K562 (cell line): Measurements from ENCODE around the gene PTPN11. TPM values are rescaled to one million over a fixed set of nuclear protein-coding genes. Genes with fewer than 3 reads are reported as not detected.

Experiments used
- ATAC-seq: fragments of 200-7000 bp; cut with Tn5 transposase; 3 replicates; pipeline ENCODE4 v1.9.1; 2020; ENCODE audit warnings: moderate library complexity
- BruUV-seq: library from RNA; stranded (reverse); fragments of 400-500 nt; replicated peaks from 2 replicates; lab custom pipeline; 2021; lab: Mats Ljungman, UMichigan
- CTCF ChIA-PET: fragments of 300-600 bp; formaldehyde crosslinking; extraction: SDS; loops from one replicate; lab custom pipeline; 2021; ENCODE audit warnings: low intra/inter-chr PET ratio; lab: Yijun Ruan, JAX
- POLR2A ChIA-PET: fragments of 300-600, 350-650 bp; sonication (Branson Sonifier 250); formaldehyde crosslinking; extraction: SDS; loops from one replicate; lab custom pipeline; 2021; ENCODE audit warnings: antibody characterized with exemption, inconsistent platforms; lab: Yijun Ruan, JAX
- DNase-seq, 4 experiments: peaks; one replicate each; pipeline versions ENCODE4 v3.0.0 to v3.0.0-alpha.2; 2011 to 2018; ENCODE audit warnings: low spot score in 3 of 4, mixed read lengths in 3 of 4; ENCODE audit errors: extremely low read depth in 1 of 4
- FAIRE-seq: peaks from 2 replicates; lab custom pipeline; 2011; peaks lifted over from hg19 to GRCh38; lab: Jason Lieb, UNC
- H2AFZ ChIP-seq: 2 replicates; pipeline ENCODE4 v1.6.0; 2011; ENCODE audit warnings: low read depth, low read length, control low read depth, inconsistent platforms
- H3K27ac ChIP-seq: fragments of 200-600 bp; 3 replicates; pipeline ENCODE4 v1.8.0; 2011; ENCODE audit warnings: low read depth, mild to moderate bottlenecking, control low read depth, inconsistent platforms, low read length, moderate library complexity, mixed read lengths; ENCODE audit errors: extremely low read depth
- H3K27me3 ChIP-seq, 2 experiments: fragments of 300-600 bp in 1 of 2; 2 replicates in 1 of 2; 3 replicates in 1 of 2; pipeline versions ENCODE4 v1.6.0 to v1.8.0; 2011; ENCODE audit warnings: inconsistent platforms in 2 of 2, low read length in 2 of 2, mild to moderate bottlenecking in 1 of 2, mixed read lengths in 1 of 2, moderate library complexity in 1 of 2; ENCODE audit not compliant: control insufficient read depth in 2 of 2, insufficient read depth in 2 of 2
- H3K36me3 ChIP-seq: fragments of 300-600 bp; 3 replicates; pipeline ENCODE4 v1.8.0; 2011; ENCODE audit warnings: mild to moderate bottlenecking, low read length, inconsistent platforms; ENCODE audit not compliant: control insufficient read depth, insufficient read depth
- H3K4me1 ChIP-seq, 2 experiments: fragments of 200-600 bp in 1 of 2; replicated peaks in 1 of 2; 2 replicates in 1 of 2; 3 replicates in 1 of 2; pipeline versions ENCODE4 v1.5.1 to v1.8.0; 2011; ENCODE audit warnings: inconsistent platforms in 2 of 2, low read length in 2 of 2, mild to moderate bottlenecking in 1 of 2, mixed read lengths in 1 of 2, moderate library complexity in 1 of 2; ENCODE audit not compliant: control insufficient read depth in 2 of 2, insufficient read depth in 2 of 2
- H3K4me2 ChIP-seq: 2 replicates; pipeline ENCODE4 v1.6.1; 2011; ENCODE audit warnings: low read length, control low read depth, inconsistent platforms, mixed read lengths; ENCODE audit not compliant: insufficient read depth
- H3K4me3 ChIP-seq: fragments of 200-600 bp; sonication (generic), shearing (Covaris generic); 2 replicates; pipeline ENCODE4 v1.5.1; 2016; ENCODE audit warnings: control low read depth, inconsistent platforms
- H3K79me2 ChIP-seq: fragments of 200-600 bp; 3 replicates; pipeline ENCODE4 v1.8.0; 2011; ENCODE audit warnings: low read length, inconsistent platforms; ENCODE audit not compliant: control insufficient read depth, insufficient read depth
- H3K9ac ChIP-seq, 2 experiments: 2 replicates each; pipeline versions ENCODE4 v1.6.0 to v1.6.1; 2011; ENCODE audit warnings: low read depth in 2 of 2, low read length in 2 of 2, control low read depth in 1 of 2, inconsistent platforms in 1 of 2, mild to moderate bottlenecking in 1 of 2, mixed read lengths in 1 of 2; ENCODE audit not compliant: insufficient read depth in 1 of 2
- H3K9me1 ChIP-seq: one replicate; pipeline ENCODE4 v1.6.0; 2011; ENCODE audit warnings: inconsistent platforms, mild to moderate bottlenecking, low read length, moderate library complexity; ENCODE audit not compliant: control insufficient read depth, insufficient read depth
- H3K9me3 ChIP-seq: replicated peaks from 2 replicates; pipeline ENCODE4 v1.5.1; 2011; ENCODE audit warnings: low read depth, low read length, inconsistent platforms; ENCODE audit not compliant: control insufficient read depth, insufficient read depth
- H4K20me1 ChIP-seq: replicated peaks from 2 replicates; pipeline ENCODE4 v1.6.1; 2011; ENCODE audit warnings: low read length, inconsistent platforms, mixed read lengths; ENCODE audit not compliant: control insufficient read depth, insufficient read depth
- CC2D1A ChIP-seq: fragments of 450-650 bp; IDR thresholded peaks from 2 replicates; pipeline ENCODE4 v1.6.1; 2017; ENCODE audit warnings: mild to moderate bottlenecking
- HOXB6 ChIP-seq: fragments of 250-450 bp; sonication (Bioruptor Pico); IDR thresholded peaks from 2 replicates; pipeline ENCODE4 v1.5.1; 2022; ENCODE audit warnings: mild to moderate bottlenecking, borderline replicate concordance
- NELFE ChIP-seq: IDR thresholded peaks from 2 replicates; pipeline ENCODE4 v1.6.1; 2011; ENCODE audit warnings: mild to moderate bottlenecking; ENCODE audit not compliant: insufficient read depth, insufficient read length
- NFXL1 ChIP-seq: fragments of 450-650 bp; formaldehyde crosslinking; IDR thresholded peaks from 2 replicates; pipeline ENCODE4 v1.4.0; 2021; ENCODE audit warnings: mild to moderate bottlenecking
- WGBS: fragments of 100-300 bp; shearing (Covaris generic); methylation state at CpG from one replicate; pipeline ENCODE4 v1.1.6; 2016; ENCODE audit warnings: low coverage, mixed read lengths; ENCODE audit not compliant: insufficient coverage; ENCODE audit errors: missing lambda C conversion rate; 5-methylcytosine and 5-hydroxymethylcytosine counted together
- in situ Hi-C: fragments of 300-500 bp; cut with MboI; formaldehyde crosslinking; loops from 4 replicates; pipeline ENCODE4 v1.15.0; 2018; ENCODE audit warnings: inconsistent platforms, mixed read lengths
- intact Hi-C: fragments of 100-400 bp; cut with micrococcal nuclease; formaldehyde crosslinking; loops from 2 replicates; pipeline ENCODE4 v1.14.2; 2022
- polyA plus RNA-seq, 8 experiments: library from polyadenylated mRNA; depleted of rRNA in 4 of 8; stranded (reverse) in 5 of 8; unstranded in 3 of 8; fragments of >200 nt; fragmentation: Nextera tagmentation in 2 of 8; fragmentation: Illumina TruSeq in 1 of 8; extraction: Ambion mirVana in 2 of 8; extraction: Trizol in 1 of 8; gene quantifications; 2 replicates each; pipeline versions ENCODE4 v1.2.1 to v1.2.3, GENCODE V29; 2011 to 2014; ENCODE audit warnings: inconsistent platforms in 1 of 8, missing spikeins in 1 of 8
- total RNA-seq, 7 experiments: library from RNA; depleted of rRNA in 6 of 7; stranded (reverse); fragments of >200 nt in 6 of 7; fragmentation: Illumina TruSeq in 2 of 7; extraction: Trizol in 2 of 7; gene quantifications; 2 replicates each; pipeline versions ENCODE4 v1.2.1 to v1.2.3, GENCODE V29; 2011 to 2021; ENCODE audit warnings: low replicate concordance in 1 of 7
- TF ChIP-seq, protein P1 (sequence below): fragments of 450-650 bp; conservative IDR thresholded peaks from 2 replicates; pipeline ENCODE4 v1.6.1; 2016; ENCODE audit warnings: missing genetic modification characterization, low read depth, mild to moderate bottlenecking, missing compliant biosample characterization, moderate library complexity
- TF ChIP-seq, protein P2 (sequence below): fragments of 450-650 bp; IDR thresholded peaks from 2 replicates; pipeline ENCODE4 v1.6.1; 2016; ENCODE audit warnings: mild to moderate bottlenecking
- TF ChIP-seq, protein P3 (sequence below): fragments of 450-650 bp; IDR thresholded peaks from 2 replicates; pipeline ENCODE4 v1.6.1; 2016; ENCODE audit warnings: missing biosample characterization, missing genetic modification characterization
- TF ChIP-seq, protein P4 (sequence below): fragments of 250-450 bp; sonication (Bioruptor Pico); IDR thresholded peaks from 2 replicates; pipeline ENCODE4 v1.5.0; 2021
- TF ChIP-seq, protein P5 (sequence below): sonication (generic); formaldehyde crosslinking; IDR thresholded peaks from 2 replicates; pipeline ENCODE4 v1.8.0; 2022; ENCODE audit warnings: mild to moderate bottlenecking, missing genetic modification reagents

The PTPN11 gene
- total and polyA plus RNA-seq, 9 of the 15 experiments (the other 6 are each of a cell fraction or from before 2014, with no cell fraction given) = 22.5 to 126 (median 79.7) TPM

DNA sequence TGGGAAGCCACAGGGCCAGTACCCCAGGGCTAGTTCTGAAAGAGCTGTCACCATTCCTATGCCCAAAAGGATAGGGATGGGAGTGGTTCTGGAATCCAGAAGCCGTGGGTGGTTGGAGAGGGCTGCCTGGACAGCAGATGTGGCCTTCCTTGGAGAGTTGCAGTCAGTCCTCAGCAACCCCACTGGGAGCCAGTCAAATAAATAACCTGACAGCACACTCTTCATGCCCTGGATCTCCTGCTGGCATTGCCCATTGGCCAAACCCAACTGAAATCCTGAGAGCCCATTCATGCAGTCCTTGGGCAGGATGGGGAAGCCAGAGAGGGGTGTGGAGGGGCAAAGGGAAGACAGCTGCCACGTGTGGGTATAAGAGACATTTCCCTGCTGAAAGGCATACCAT, 128.2 kb downstream of the PTPN11 start:
- no peak overlapping the region for H3K27ac ChIP-seq
- ChIA-PET CTCF (no interaction called here), POLR2A (no interaction called here)
- no peak overlapping the region for H3K4me3 ChIP-seq
- H3K79me2 ChIP-seq = no peaks in the 10 kb centered on the region
- DNase-seq (no peak), ATAC-seq (no peak), FAIRE-seq (no peak)
- no peaks in the 10 kb centered on the region for H3K9me3 ChIP-seq
- 0% methylated on average over 2 of the region's 2 CpGs for WGBS
- no peak overlapping the region for H2AFZ ChIP-seq
- no peaks in the 10 kb centered on the region for H3K9me1 ChIP-seq
- TF ChIP-seq CC2D1A (no peak), HOXB6 (CRISPR knock-in tag) (no peak), NFXL1 (CRISPR knock-in tag) (no peak), NELFE (no peak)
- TF ChIP-seq, protein P1, sequence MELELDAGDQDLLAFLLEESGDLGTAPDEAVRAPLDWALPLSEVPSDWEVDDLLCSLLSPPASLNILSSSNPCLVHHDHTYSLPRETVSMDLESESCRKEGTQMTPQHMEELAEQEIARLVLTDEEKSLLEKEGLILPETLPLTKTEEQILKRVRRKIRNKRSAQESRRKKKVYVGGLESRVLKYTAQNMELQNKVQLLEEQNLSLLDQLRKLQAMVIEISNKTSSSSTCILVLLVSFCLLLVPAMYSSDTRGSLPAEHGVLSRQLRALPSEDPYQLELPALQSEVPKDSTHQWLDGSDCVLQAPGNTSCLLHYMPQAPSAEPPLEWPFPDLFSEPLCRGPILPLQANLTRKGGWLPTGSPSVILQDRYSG (tag) = no peak
- TF ChIP-seq, protein P2, sequence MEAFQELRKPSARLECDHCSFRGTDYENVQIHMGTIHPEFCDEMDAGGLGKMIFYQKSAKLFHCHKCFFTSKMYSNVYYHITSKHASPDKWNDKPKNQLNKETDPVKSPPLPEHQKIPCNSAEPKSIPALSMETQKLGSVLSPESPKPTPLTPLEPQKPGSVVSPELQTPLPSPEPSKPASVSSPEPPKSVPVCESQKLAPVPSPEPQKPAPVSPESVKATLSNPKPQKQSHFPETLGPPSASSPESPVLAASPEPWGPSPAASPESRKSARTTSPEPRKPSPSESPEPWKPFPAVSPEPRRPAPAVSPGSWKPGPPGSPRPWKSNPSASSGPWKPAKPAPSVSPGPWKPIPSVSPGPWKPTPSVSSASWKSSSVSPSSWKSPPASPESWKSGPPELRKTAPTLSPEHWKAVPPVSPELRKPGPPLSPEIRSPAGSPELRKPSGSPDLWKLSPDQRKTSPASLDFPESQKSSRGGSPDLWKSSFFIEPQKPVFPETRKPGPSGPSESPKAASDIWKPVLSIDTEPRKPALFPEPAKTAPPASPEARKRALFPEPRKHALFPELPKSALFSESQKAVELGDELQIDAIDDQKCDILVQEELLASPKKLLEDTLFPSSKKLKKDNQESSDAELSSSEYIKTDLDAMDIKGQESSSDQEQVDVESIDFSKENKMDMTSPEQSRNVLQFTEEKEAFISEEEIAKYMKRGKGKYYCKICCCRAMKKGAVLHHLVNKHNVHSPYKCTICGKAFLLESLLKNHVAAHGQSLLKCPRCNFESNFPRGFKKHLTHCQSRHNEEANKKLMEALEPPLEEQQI = no peak
- TF ChIP-seq, protein P3, sequence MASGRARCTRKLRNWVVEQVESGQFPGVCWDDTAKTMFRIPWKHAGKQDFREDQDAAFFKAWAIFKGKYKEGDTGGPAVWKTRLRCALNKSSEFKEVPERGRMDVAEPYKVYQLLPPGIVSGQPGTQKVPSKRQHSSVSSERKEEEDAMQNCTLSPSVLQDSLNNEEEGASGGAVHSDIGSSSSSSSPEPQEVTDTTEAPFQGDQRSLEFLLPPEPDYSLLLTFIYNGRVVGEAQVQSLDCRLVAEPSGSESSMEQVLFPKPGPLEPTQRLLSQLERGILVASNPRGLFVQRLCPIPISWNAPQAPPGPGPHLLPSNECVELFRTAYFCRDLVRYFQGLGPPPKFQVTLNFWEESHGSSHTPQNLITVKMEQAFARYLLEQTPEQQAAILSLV (tag) = no peak
- TF ChIP-seq, protein P4, sequence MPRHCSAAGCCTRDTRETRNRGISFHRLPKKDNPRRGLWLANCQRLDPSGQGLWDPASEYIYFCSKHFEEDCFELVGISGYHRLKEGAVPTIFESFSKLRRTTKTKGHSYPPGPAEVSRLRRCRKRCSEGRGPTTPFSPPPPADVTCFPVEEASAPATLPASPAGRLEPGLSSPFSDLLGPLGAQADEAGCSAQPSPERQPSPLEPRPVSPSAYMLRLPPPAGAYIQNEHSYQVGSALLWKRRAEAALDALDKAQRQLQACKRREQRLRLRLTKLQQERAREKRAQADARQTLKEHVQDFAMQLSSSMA (CRISPR knock-in tag) = no peak
- TF ChIP-seq, protein P5, sequence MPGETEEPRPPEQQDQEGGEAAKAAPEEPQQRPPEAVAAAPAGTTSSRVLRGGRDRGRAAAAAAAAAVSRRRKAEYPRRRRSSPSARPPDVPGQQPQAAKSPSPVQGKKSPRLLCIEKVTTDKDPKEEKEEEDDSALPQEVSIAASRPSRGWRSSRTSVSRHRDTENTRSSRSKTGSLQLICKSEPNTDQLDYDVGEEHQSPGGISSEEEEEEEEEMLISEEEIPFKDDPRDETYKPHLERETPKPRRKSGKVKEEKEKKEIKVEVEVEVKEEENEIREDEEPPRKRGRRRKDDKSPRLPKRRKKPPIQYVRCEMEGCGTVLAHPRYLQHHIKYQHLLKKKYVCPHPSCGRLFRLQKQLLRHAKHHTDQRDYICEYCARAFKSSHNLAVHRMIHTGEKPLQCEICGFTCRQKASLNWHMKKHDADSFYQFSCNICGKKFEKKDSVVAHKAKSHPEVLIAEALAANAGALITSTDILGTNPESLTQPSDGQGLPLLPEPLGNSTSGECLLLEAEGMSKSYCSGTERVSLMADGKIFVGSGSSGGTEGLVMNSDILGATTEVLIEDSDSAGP (CRISPR knock-in tag) = no peak
- peaks cover 19 to 39% of the 10 kb centered on the region in 2 experiments; a peak in 4 of 5 replicates for H3K27me3 ChIP-seq
- no peaks in the 10 kb centered on the region for H3K36me3 ChIP-seq
- no peak overlapping the region for H3K4me2 ChIP-seq
- intact Hi-C loops = no loop called here
- no peaks in the 10 kb centered on the region for H4K20me1 ChIP-seq
- no peaks in the 10 kb centered on the region for H3K4me1 ChIP-seq
- no peak overlapping the region for H3K9ac ChIP-seq
- no TSS peak for BruUV-seq
- in situ Hi-C loops = no loop called here
